AG04449 (cell line): ENCODE data around the gene C10orf90.

ENCODE experiments used
- CTCF ChIA-PET: fragments of 350-600 bp; formaldehyde crosslinking; extraction: SDS; loops from one replicate; lab custom pipeline; 2021; ENCODE audit warnings: antibody characterized with exemption; lab: Yijun Ruan, JAX
- POLR2A ChIA-PET: fragments of 400-600, 350-600 bp; formaldehyde crosslinking; extraction: SDS; loops from one replicate; lab custom pipeline; 2020; ENCODE audit warnings: antibody characterized with exemption, inconsistent platforms; lab: Yijun Ruan, JAX
- DNase-seq: peaks from one replicate; pipeline ENCODE4 v3.0.0-alpha.2; 2010; ENCODE audit warnings: low read depth, low spot score
- H3K4me3 ChIP-seq: 2 replicates; pipeline ENCODE4 v1.5.1; 2011; ENCODE audit warnings: low read depth, mild to moderate bottlenecking, control low read depth, low read length
- TF ChIP-seq, protein P1 (sequence below): IDR thresholded peaks from one replicate; pipeline ENCODE4 v1.5.1; 2011; ENCODE audit warnings: mild to moderate bottlenecking, moderate library complexity, low read length, control low read depth, inconsistent platforms; ENCODE audit not compliant: insufficient read depth; ENCODE audit errors: missing control alignments

Gene C10orf90

GRCh38 chr10:126670895-126671261, 385 bp upstream of the C10orf90 start:
- no peak for DNase-seq
- ChIA-PET CTCF (no interaction called here), POLR2A (no interaction called here)
- TF ChIP-seq, protein P1, sequence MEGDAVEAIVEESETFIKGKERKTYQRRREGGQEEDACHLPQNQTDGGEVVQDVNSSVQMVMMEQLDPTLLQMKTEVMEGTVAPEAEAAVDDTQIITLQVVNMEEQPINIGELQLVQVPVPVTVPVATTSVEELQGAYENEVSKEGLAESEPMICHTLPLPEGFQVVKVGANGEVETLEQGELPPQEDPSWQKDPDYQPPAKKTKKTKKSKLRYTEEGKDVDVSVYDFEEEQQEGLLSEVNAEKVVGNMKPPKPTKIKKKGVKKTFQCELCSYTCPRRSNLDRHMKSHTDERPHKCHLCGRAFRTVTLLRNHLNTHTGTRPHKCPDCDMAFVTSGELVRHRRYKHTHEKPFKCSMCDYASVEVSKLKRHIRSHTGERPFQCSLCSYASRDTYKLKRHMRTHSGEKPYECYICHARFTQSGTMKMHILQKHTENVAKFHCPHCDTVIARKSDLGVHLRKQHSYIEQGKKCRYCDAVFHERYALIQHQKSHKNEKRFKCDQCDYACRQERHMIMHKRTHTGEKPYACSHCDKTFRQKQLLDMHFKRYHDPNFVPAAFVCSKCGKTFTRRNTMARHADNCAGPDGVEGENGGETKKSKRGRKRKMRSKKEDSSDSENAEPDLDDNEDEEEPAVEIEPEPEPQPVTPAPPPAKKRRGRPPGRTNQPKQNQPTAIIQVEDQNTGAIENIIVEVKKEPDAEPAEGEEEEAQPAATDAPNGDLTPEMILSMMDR: no peak
- H3K4me3 ChIP-seq: no peak overlapping the region

GRCh38 chr10:126669168-126669567, 1.3 kb downstream of the C10orf90 start:
- H3K4me3 ChIP-seq: no peak overlapping the region
- CTCF ChIA-PET: no interaction called here
- no peak for DNase-seq
- POLR2A ChIA-PET: no interaction called here
- TF ChIP-seq, protein P1: no peak

DNA sequence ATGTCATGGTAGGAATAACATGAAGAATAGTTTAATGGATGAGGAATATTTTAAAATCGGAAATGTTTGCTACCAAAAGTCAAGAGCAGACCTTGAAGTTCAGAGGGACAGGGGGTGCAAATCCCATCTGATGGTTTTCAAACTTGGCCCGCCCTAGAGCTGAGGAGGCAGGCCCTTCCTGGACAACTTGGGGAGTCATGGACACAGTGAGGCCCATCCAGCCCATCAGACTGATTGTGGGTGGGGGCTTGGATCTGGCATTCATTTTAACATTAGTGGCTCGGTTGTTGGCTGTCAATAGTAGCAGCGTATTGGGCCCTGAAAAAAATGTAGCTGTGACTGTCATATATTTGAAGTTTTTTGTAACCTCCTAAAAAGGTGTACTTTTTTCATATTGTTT, 2.0 kb downstream of the C10orf90 start:
- CTCF ChIA-PET: interaction anchor here (1.3 kb wide), 1 partner anchor 18 kb away, joined by 3 read pairs; no protein-coding TSS in a partner anchor
- POLR2A ChIA-PET: no interaction called here
- TF ChIP-seq, protein P1: no peak
- no peak for DNase-seq
- H3K4me3 ChIP-seq: no peak overlapping the region

DNA sequence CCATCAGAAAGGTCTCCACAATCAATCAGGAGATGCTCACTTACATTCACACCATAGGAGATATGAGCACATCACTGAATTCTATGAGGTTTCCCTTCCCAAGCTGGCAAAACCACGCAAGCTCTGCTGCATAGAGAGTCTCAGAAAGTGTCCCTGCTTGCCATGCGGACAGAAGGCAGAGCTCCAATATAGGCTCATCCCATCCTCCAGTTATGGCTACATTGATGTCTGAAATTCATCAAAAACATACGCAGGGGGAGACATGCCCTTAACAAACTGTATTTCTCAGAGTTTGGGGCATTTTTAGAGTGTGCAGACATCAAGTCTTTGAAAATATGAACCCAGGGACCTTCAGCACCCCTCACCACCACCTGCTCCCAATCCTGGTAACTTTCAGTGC, 2.9 kb downstream of the C10orf90 start:
- TF ChIP-seq, protein P1: no peak
- ChIA-PET CTCF (interaction anchor here (1.3 kb wide), 1 partner anchor 19 kb away, joined by 3 read pairs; no protein-coding TSS in a partner anchor), POLR2A (no interaction called here)
- no peak overlapping the region for H3K4me3 ChIP-seq
- DNase-seq: no peak

GRCh38 chr10:126665207-126665606, 5.3 kb downstream of the C10orf90 start:
- ChIA-PET POLR2A (no interaction called here), CTCF (no interaction called here)
- TF ChIP-seq, protein P1: no peak
- no peak overlapping the region for H3K4me3 ChIP-seq
- DNase-seq: no peak

DNA sequence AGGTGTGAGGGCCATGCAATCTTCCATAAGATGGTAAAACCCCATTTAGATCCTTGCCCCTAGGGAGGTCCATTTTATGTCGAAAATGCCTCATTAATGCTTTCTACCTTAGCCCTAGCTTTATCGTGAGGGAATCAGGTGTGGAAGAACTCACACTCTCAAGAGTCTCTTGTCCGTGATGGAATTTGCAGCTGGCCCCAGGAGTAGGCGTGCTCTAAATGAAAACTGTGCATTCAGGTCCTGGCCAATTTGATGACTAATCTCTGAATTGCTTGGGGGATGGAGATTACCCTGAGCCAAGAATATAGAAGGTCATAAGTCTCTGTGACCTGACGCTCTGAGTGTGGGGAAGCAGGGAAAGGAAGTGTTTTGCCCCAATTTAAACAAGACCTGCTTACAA, 6.6 kb downstream of the C10orf90 start:
- CTCF ChIA-PET: no interaction called here
- TF ChIP-seq, protein P1: no peak

DNA sequence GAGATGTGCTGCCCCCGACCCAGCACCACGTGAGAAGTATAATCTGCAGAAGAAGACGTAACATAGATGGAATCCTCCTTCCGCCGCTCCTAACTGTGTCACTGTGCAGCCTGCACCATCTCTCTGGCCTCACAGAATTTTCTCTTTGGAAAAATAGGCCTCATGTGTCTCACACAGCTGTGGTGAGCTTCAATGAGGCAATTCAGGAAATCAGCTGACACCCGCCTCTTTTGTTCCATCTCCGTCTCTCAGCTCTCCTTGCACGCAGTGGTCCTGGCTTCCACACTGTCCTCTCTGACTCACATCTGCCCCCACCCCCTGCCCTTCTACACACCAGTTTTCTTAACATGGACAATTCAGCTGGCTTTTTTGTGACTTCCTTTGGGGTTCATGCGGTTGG, 7.2 kb downstream of the C10orf90 start:
- DNase-seq: peak; percentile 40
- ChIA-PET POLR2A (no interaction called here), CTCF (no interaction called here)
- no peak overlapping the region for H3K4me3 ChIP-seq
- TF ChIP-seq, protein P1: no peak

More for the DNA sequence above, 6.6 kb downstream of the C10orf90 start:
- no peak for DNase-seq
- POLR2A ChIA-PET: no interaction called here
- H3K4me3 ChIP-seq: no peak overlapping the region
